ENCODE data around the gene EPB41L3. TPM values are rescaled to one million over a fixed set of nuclear protein-coding genes. Genes with fewer than 3 reads are reported as not detected.

EPB41L3 gene
- total RNA-seq, 2 experiments from 2014 or later: not detected

DNA sequence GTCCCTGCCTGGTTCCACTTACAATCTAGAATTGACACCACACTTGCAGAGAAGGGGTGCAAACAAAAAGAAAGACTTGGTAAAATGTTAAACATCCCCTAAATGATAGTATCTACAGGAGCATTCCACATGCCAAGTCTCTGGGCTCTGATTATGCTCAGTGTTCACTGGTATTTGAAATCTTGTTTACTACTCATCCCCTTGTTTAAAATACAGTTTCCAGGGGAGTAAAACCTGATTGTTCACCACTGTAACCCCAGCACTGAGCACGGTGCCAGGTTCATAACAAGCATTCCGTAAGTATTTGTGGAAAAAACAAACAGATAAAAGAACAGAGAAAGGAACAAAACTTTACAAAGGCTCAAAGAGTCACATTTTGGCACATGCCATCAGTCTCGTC is 11.7 kb downstream of the EPB41L3 start:
- Histone ChIP-seq H2AFZ (ENCODE audit: low read length) (no peak overlapping the region), H3K4me1 (ENCODE audit: insufficient read depth, low read length, poor library complexity, severe bottlenecking) (no peaks in the 10 kb centered on the region), H3K9me2 (ENCODE audit: insufficient read depth, low read length) (no peaks in the 10 kb centered on the region), H3K36me3 (ENCODE audit: insufficient read depth, low read length) (no peaks in the 10 kb centered on the region), H4K20me1 (ENCODE audit: insufficient read depth, low read length) (no peaks in the 10 kb centered on the region), H3K9me3 (ENCODE audit: low read length) (no peaks in the 10 kb centered on the region), H3K4me3 (ENCODE audit: low read depth, low read length, poor library complexity, severe bottlenecking) (no peak overlapping the region), H3K4me2 (ENCODE audit: low read length) (no peak overlapping the region), H3K79me2 (ENCODE audit: insufficient read depth, low read depth, low read length) (no peaks in the 10 kb centered on the region), H3K27ac (ENCODE audit: low read depth, low read length, poor library complexity, severe bottlenecking) (no peak overlapping the region)
- BruUV-seq (replicated peaks): no TSS peak
- ChIA-PET CTCF (ENCODE audit: unreplicated experiment) (no interaction called here), POLR2A (interaction anchor here (0.7 kb wide), 1 partner anchor 116 kb away, joined by 6 read pairs; no protein-coding TSS in a partner anchor)
- intact Hi-C loops (cut with micrococcal nuclease; ENCODE audit: unreplicated experiment): no loop called here
- no peak for TF ChIP-seq EZH2phosphoT487 (IDR thresholded peaks at IDR 0.05; ENCODE audit: borderline replicate concordance, low read depth, low read length)
- TF ChIP-seq, protein P1, sequence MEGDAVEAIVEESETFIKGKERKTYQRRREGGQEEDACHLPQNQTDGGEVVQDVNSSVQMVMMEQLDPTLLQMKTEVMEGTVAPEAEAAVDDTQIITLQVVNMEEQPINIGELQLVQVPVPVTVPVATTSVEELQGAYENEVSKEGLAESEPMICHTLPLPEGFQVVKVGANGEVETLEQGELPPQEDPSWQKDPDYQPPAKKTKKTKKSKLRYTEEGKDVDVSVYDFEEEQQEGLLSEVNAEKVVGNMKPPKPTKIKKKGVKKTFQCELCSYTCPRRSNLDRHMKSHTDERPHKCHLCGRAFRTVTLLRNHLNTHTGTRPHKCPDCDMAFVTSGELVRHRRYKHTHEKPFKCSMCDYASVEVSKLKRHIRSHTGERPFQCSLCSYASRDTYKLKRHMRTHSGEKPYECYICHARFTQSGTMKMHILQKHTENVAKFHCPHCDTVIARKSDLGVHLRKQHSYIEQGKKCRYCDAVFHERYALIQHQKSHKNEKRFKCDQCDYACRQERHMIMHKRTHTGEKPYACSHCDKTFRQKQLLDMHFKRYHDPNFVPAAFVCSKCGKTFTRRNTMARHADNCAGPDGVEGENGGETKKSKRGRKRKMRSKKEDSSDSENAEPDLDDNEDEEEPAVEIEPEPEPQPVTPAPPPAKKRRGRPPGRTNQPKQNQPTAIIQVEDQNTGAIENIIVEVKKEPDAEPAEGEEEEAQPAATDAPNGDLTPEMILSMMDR (conservative IDR thresholded peaks at IDR 0.05; ENCODE audit: low read length): no peak
- DNase-seq (ENCODE audit: low spot score): no peak

DNA sequence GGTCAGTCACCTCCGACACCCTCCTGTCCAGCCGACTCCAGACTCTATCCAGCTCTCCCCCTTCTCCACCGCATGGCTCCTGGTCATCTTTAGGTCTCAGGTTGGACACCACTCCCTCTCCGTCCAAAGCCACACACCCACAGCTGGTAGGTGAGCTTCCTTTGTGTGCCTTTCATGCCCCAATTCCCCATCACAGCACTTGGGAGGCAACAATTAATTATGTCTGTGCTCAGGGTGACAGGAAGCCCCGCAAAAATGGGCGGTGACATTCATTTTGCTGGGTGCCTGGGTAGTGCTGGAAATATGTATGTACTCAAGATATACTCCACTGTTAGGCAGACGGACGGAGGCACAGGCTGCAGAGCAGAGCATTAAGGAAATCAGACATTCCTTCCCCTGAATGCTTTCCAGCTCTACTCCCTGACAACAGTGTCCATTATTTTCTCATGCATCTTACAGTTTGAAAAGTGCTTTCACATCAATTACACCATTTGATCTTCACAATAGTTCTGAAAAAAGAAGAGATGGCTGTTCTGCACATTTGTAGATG is 13.1 kb downstream of the EPB41L3 start:
- no peak overlapping the region for H3K4me2 ChIP-seq (ENCODE audit: low read length)
- H3K4me1 ChIP-seq (ENCODE audit: insufficient read depth, low read length, poor library complexity, severe bottlenecking): no peaks in the 10 kb centered on the region
- CTCF ChIA-PET (ENCODE audit: unreplicated experiment): no interaction called here
- no peak overlapping the region for H3K27ac ChIP-seq (ENCODE audit: low read depth, low read length, poor library complexity, severe bottlenecking)
- POLR2A ChIA-PET: no interaction called here
- no peaks in the 10 kb centered on the region for H3K9me2 ChIP-seq (ENCODE audit: insufficient read depth, low read length)
- H3K9me3 ChIP-seq (ENCODE audit: low read length): no peaks in the 10 kb centered on the region
- H3K79me2 ChIP-seq (ENCODE audit: insufficient read depth, low read depth, low read length): no peaks in the 10 kb centered on the region
- intact Hi-C loops (cut with micrococcal nuclease; ENCODE audit: unreplicated experiment): no loop called here
- no peak overlapping the region for H2AFZ ChIP-seq (ENCODE audit: low read length)
- no peak overlapping the region for H3K4me3 ChIP-seq (ENCODE audit: low read depth, low read length, poor library complexity, severe bottlenecking)
- DNase-seq (ENCODE audit: low spot score): no peak
- no peaks in the 10 kb centered on the region for H4K20me1 ChIP-seq (ENCODE audit: insufficient read depth, low read length)
- BruUV-seq (replicated peaks): no TSS peak
- TF ChIP-seq, protein P1 (conservative IDR thresholded peaks at IDR 0.05; ENCODE audit: low read length): no peak
- TF ChIP-seq EZH2phosphoT487 (IDR thresholded peaks at IDR 0.05; ENCODE audit: borderline replicate concordance, low read depth, low read length): no peak
- no peaks in the 10 kb centered on the region for H3K36me3 ChIP-seq (ENCODE audit: insufficient read depth, low read length)

DNA sequence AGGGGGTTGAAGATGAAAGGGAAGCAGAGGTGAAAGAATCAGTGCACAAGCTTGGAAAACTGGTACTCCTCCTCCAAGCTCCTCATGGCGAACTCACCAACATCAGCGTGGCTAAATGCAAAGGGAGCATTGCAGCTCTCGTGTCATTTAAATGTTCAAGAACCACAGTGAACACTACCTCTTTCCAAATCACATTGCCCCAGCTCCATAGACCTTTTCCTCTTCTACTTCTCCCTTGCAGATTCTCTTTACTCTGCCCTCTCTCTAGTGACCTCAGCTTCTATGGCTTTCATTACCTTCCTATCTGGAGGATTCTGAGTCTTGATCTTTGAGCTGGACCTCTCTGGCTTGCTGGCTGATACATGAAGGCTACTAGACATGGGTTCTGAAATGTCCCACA is 14.3 kb downstream of the EPB41L3 start:
- Histone ChIP-seq H3K27ac (ENCODE audit: low read depth, low read length, poor library complexity, severe bottlenecking) (no peak overlapping the region), H3K4me3 (ENCODE audit: low read depth, low read length, poor library complexity, severe bottlenecking) (no peak overlapping the region), H3K4me2 (ENCODE audit: low read length) (no peak overlapping the region), H2AFZ (ENCODE audit: low read length) (no peak overlapping the region), H3K79me2 (ENCODE audit: insufficient read depth, low read depth, low read length) (no peaks in the 10 kb centered on the region), H3K9me2 (ENCODE audit: insufficient read depth, low read length) (no peaks in the 10 kb centered on the region), H3K36me3 (ENCODE audit: insufficient read depth, low read length) (no peaks in the 10 kb centered on the region), H3K4me1 (ENCODE audit: insufficient read depth, low read length, poor library complexity, severe bottlenecking) (no peaks in the 10 kb centered on the region), H4K20me1 (ENCODE audit: insufficient read depth, low read length) (no peaks in the 10 kb centered on the region), H3K9me3 (ENCODE audit: low read length) (no peaks in the 10 kb centered on the region)
- no peak for DNase-seq (ENCODE audit: low spot score)
- TF ChIP-seq, protein P1 (conservative IDR thresholded peaks at IDR 0.05; ENCODE audit: low read length): no peak
- no peak for TF ChIP-seq EZH2phosphoT487 (IDR thresholded peaks at IDR 0.05; ENCODE audit: borderline replicate concordance, low read depth, low read length)
- intact Hi-C loops (cut with micrococcal nuclease; ENCODE audit: unreplicated experiment): loop anchor here (10.0 kb wide), 1 partner anchor 55 kb away; no protein-coding TSS in a partner anchor
- BruUV-seq (replicated peaks): no TSS peak
- CTCF ChIA-PET (ENCODE audit: unreplicated experiment): no interaction called here
- POLR2A ChIA-PET: no interaction called here

All from OCI-LY7 (cell line).